ENCODE measurements around the gene TTC23L. TPM values are rescaled to one million over a fixed set of nuclear protein-coding genes. Genes with fewer than 3 reads are reported as not detected.

The TTC23L gene
- total and polyA plus RNA-seq, 2 experiments from 2014 or later = 0.07 TPM; not detected in 1

GRCh38 chr5:34791761-34792244 lies 47.2 kb upstream of the TTC23L start:
- Histone ChIP-seq H3K4me1 (ENCODE audit: insufficient read depth) (no peaks in the 10 kb centered on the region), H3K36me3 (replicated peaks; ENCODE audit: insufficient read depth, low read depth) (no peaks in the 10 kb centered on the region), H3K27ac (peak overlapping the region; percentile 80), H3K9me3 (ENCODE audit: low read depth) (no peaks in the 10 kb centered on the region), H4K20me1 (ENCODE audit: insufficient read depth, poor library complexity, severe bottlenecking) (no peaks in the 10 kb centered on the region), H3K27me3 (no peaks in the 10 kb centered on the region), H3K4me2 (peak overlapping the region; percentile 20), H3K79me2 (peaks cover 3% of the 10 kb centered on the region), H3K9me2 (replicated peaks; ENCODE audit: insufficient read depth) (no peaks in the 10 kb centered on the region), H2AFZ (no peak overlapping the region), H3K4me3 (no peak overlapping the region)
- DNase-seq (ENCODE audit: low spot score) = peak; percentile 47
- 72% methylated on average over 5 of the region's 5 CpGs for WGBS (ENCODE audit: low lambda C conversion rate, missing lambda C conversion rate)
- TF ChIP-seq CTCF (IDR thresholded peaks at IDR 0.05; ENCODE audit: poor library complexity) = no peak
- TF ChIP-seq EZH2phosphoT487 (IDR thresholded peaks at IDR 0.05; ENCODE audit: low read depth, severe bottlenecking, unreplicated experiment) = no peak
- no peak for TF ChIP-seq EZH2 (IDR thresholded peaks at IDR 0.05; ENCODE audit: borderline replicate concordance)

- 92% methylated on average over 9 of the region's 9 CpGs for WGBS (ENCODE audit: low lambda C conversion rate, missing lambda C conversion rate)
- H3K79me2 ChIP-seq = no peaks in the 10 kb centered on the region
- H3K4me2 ChIP-seq = no peak overlapping the region
- H3K9me2 ChIP-seq (replicated peaks; ENCODE audit: insufficient read depth) = no peaks in the 10 kb centered on the region
- H2AFZ ChIP-seq = no peak overlapping the region
- no peak overlapping the region for H3K27ac ChIP-seq
- DNase-seq (ENCODE audit: low spot score) = no peak
- H3K9me3 ChIP-seq (ENCODE audit: low read depth) = no peaks in the 10 kb centered on the region
- TF ChIP-seq CTCF (IDR thresholded peaks at IDR 0.05; ENCODE audit: poor library complexity) (no peak), EZH2phosphoT487 (IDR thresholded peaks at IDR 0.05; ENCODE audit: low read depth, severe bottlenecking, unreplicated experiment) (no peak), EZH2 (IDR thresholded peaks at IDR 0.05; ENCODE audit: borderline replicate concordance) (no peak)
- H3K4me1 ChIP-seq (ENCODE audit: insufficient read depth) = no peaks in the 10 kb centered on the region
- H3K27me3 ChIP-seq = no peaks in the 10 kb centered on the region
- H3K4me3 ChIP-seq = no peak overlapping the region
- H3K36me3 ChIP-seq (replicated peaks; ENCODE audit: insufficient read depth, low read depth) = no peaks in the 10 kb centered on the region
- no peaks in the 10 kb centered on the region for H4K20me1 ChIP-seq (ENCODE audit: insufficient read depth, poor library complexity, severe bottlenecking)
Observed at GRCh38 chr5:34802834-34803563, 36.0 kb upstream of the TTC23L start.

GRCh38 chr5:34803974-34804732 lies 34.8 kb upstream of the TTC23L start:
- Histone ChIP-seq H3K9me3 (ENCODE audit: low read depth) (no peaks in the 10 kb centered on the region), H2AFZ (no peak overlapping the region), H3K27me3 (no peaks in the 10 kb centered on the region), H3K36me3 (replicated peaks; ENCODE audit: insufficient read depth, low read depth) (no peaks in the 10 kb centered on the region), H3K27ac (peak overlapping the region; percentile 13), H4K20me1 (ENCODE audit: insufficient read depth, poor library complexity, severe bottlenecking) (no peaks in the 10 kb centered on the region), H3K4me1 (ENCODE audit: insufficient read depth) (no peaks in the 10 kb centered on the region), H3K79me2 (no peaks in the 10 kb centered on the region), H3K4me3 (no peak overlapping the region), H3K9me2 (replicated peaks; ENCODE audit: insufficient read depth) (no peaks in the 10 kb centered on the region), H3K4me2 (no peak overlapping the region)
- 78% methylated on average over 4 of the region's 4 CpGs for WGBS (ENCODE audit: low lambda C conversion rate, missing lambda C conversion rate)
- DNase-seq (ENCODE audit: low spot score) = no peak
- TF ChIP-seq CTCF (IDR thresholded peaks at IDR 0.05; ENCODE audit: poor library complexity) (no peak), EZH2 (IDR thresholded peaks at IDR 0.05; ENCODE audit: borderline replicate concordance) (no peak), EZH2phosphoT487 (IDR thresholded peaks at IDR 0.05; ENCODE audit: low read depth, severe bottlenecking, unreplicated experiment) (no peak)
